IMR-90 (cell line): ENCODE results near the gene ATXN3. TPM values are rescaled to one million over a fixed set of nuclear protein-coding genes. Genes with fewer than 3 reads are reported as not detected.

Experiments
- ATAC-seq: fragments of 200-7000 bp; cut with Tn5 transposase; 2 replicates; pipeline ENCODE4 v1.9.1; 2020; ENCODE audit warnings: low read depth, mild to moderate bottlenecking, moderate library complexity
- BruUV-seq: library from RNA; stranded (reverse); fragments of 400-500 nt; replicated peaks from 2 replicates; lab custom pipeline; 2021; lab: Mats Ljungman, UMichigan
- CTCF ChIA-PET: fragments of 300-600 bp; formaldehyde crosslinking; extraction: SDS; loops from one replicate; lab custom pipeline; 2021; ENCODE audit warnings: antibody characterized with exemption; lab: Yijun Ruan, JAX
- POLR2A ChIA-PET: fragments of 300-600 bp; sonication (Branson Sonifier 250); formaldehyde crosslinking; loops from one replicate; lab custom pipeline; 2022; ENCODE audit warnings: antibody characterized with exemption; ENCODE audit not compliant: unreplicated experiment; lab: Charles Lee
- DNase-seq: peaks from one replicate; pipeline ENCODE4 v3.0.0; 2013
- H2AFZ ChIP-seq: replicated peaks from 2 replicates; pipeline ENCODE3; 2013; ENCODE audit warnings: low read length, mild to moderate bottlenecking; ENCODE audit not compliant: poor library complexity
- H2AK5ac ChIP-seq: 2 replicates; pipeline ENCODE4 v1.6.1; 2013; ENCODE audit warnings: low read depth, low read length, inconsistent platforms
- H2AK9ac ChIP-seq: replicated peaks from 2 replicates; pipeline ENCODE3; 2013; ENCODE audit warnings: mild to moderate bottlenecking, low read depth, low read length, moderate library complexity; ENCODE audit not compliant: poor library complexity
- H2BK120ac ChIP-seq: 2 replicates; pipeline ENCODE4 v1.6.1; 2013; ENCODE audit warnings: low read depth, low read length, inconsistent platforms
- H2BK15ac ChIP-seq: 3 replicates; pipeline ENCODE4 v1.6.1; 2013; ENCODE audit warnings: low read depth, low read length, inconsistent platforms
- H2BK20ac ChIP-seq: 2 replicates; pipeline ENCODE4 v1.6.1; 2013; ENCODE audit warnings: low read depth, mild to moderate bottlenecking, inconsistent platforms, low read length, moderate library complexity
- H2BK5ac ChIP-seq: 2 replicates; pipeline ENCODE4 v1.6.1; 2013; ENCODE audit warnings: mild to moderate bottlenecking, low read depth, low read length, inconsistent platforms; ENCODE audit not compliant: poor library complexity, severe bottlenecking
- H3K14ac ChIP-seq: replicated peaks from 2 replicates; pipeline ENCODE4 v1.6.1; 2013; ENCODE audit warnings: low read depth, low read length, inconsistent platforms
- H3K18ac ChIP-seq: 2 replicates; pipeline ENCODE4 v1.6.1; 2013; ENCODE audit warnings: low read depth, low read length, control low read depth
- H3K23ac ChIP-seq: 2 replicates; pipeline ENCODE4 v1.6.1; 2013; ENCODE audit warnings: low read depth, low read length, inconsistent platforms
- H3K27ac ChIP-seq: 2 replicates; pipeline ENCODE4 v1.5.1; 2013; ENCODE audit warnings: mild to moderate bottlenecking, control low read depth, low read length; ENCODE audit not compliant: insufficient read depth
- H3K27me3 ChIP-seq: 2 replicates; pipeline ENCODE4 v1.6.1; 2013; ENCODE audit warnings: low read length; ENCODE audit not compliant: control insufficient read depth, insufficient read depth
- H3K36me3 ChIP-seq: 2 replicates; pipeline ENCODE4 v1.6.1; 2013; ENCODE audit warnings: low read length, mixed read lengths; ENCODE audit not compliant: control insufficient read depth, insufficient read depth
- H3K4ac ChIP-seq: 2 replicates; pipeline ENCODE4 v1.6.1; 2013; ENCODE audit warnings: low read depth, low read length, inconsistent platforms
- H3K4me1 ChIP-seq: 2 replicates; pipeline ENCODE4 v1.6.1; 2013; ENCODE audit warnings: low read length, mixed read lengths; ENCODE audit not compliant: control insufficient read depth, insufficient read depth
- H3K4me2 ChIP-seq: 2 replicates; pipeline ENCODE4 v1.6.1; 2013; ENCODE audit warnings: low read depth, mild to moderate bottlenecking, control low read depth, low read length, moderate library complexity
- H3K4me3 ChIP-seq: 2 replicates; pipeline ENCODE4 v1.5.1; 2013; ENCODE audit warnings: low read depth, mild to moderate bottlenecking, control low read depth, low read length, moderate library complexity; ENCODE audit not compliant: insufficient read depth
- H3K56ac ChIP-seq: 2 replicates; pipeline ENCODE4 v1.6.1; 2013; ENCODE audit warnings: low read length, inconsistent platforms; ENCODE audit not compliant: insufficient read depth; ENCODE audit errors: extremely low read depth
- H3K79me1 ChIP-seq, 2 experiments: 2 replicates each; pipeline ENCODE4 v1.6.1; 2013; ENCODE audit warnings: low read length in 2 of 2, inconsistent platforms in 1 of 2, low read depth in 1 of 2
- H3K9ac ChIP-seq: 2 replicates; pipeline ENCODE4 v1.6.1; 2013; ENCODE audit warnings: low read depth, low read length, control low read depth
- H3K9me1 ChIP-seq: 2 replicates; pipeline ENCODE4 v1.6.1; 2013; ENCODE audit warnings: low read length, inconsistent platforms; ENCODE audit not compliant: insufficient read depth
- H3K9me3 ChIP-seq: 2 replicates; pipeline ENCODE4 v1.6.1; 2013; ENCODE audit warnings: low read length; ENCODE audit not compliant: control insufficient read depth, insufficient read depth
- H4K20me1 ChIP-seq: 2 replicates; pipeline ENCODE4 v1.6.1; 2013; ENCODE audit warnings: low read length, inconsistent platforms; ENCODE audit not compliant: insufficient read depth
- H4K5ac ChIP-seq: 2 replicates; pipeline ENCODE4 v1.6.1; 2013; ENCODE audit warnings: mild to moderate bottlenecking, low read depth, low read length, control low read depth
- H4K8ac ChIP-seq, 2 experiments: 2 replicates each; pipeline ENCODE4 v1.6.1; 2013; ENCODE audit warnings: low read depth in 2 of 2, low read length in 2 of 2, control low read depth in 1 of 2, inconsistent platforms in 1 of 2
- H4K91ac ChIP-seq: 2 replicates; pipeline ENCODE4 v1.6.1; 2013; ENCODE audit warnings: low read depth, low read length, inconsistent platforms; ENCODE audit not compliant: insufficient read depth
- BHLHE40 ChIP-seq: fragments of 150-350 bp; IDR thresholded peaks from 2 replicates; pipeline ENCODE4 v1.6.1; 2016; ENCODE audit warnings: mild to moderate bottlenecking, low read depth, low read length
- CEBPB ChIP-seq: IDR thresholded peaks from 2 replicates; pipeline ENCODE4 v1.6.1; 2012; ENCODE audit warnings: low read depth, low read length, improper control_type of control experiment
- CHD1 ChIP-seq: IDR thresholded peaks from 2 replicates; pipeline ENCODE4 v1.6.1; 2012; ENCODE audit warnings: low read depth, low read length, improper control_type of control experiment
- ELK1 ChIP-seq: fragments of 150-350 bp; IDR thresholded peaks from 2 replicates; pipeline ENCODE4 v1.6.1; 2016; ENCODE audit warnings: low read depth, mild to moderate bottlenecking, low read length, moderate library complexity, borderline replicate concordance
- FOS ChIP-seq: fragments of 150-350 bp; IDR thresholded peaks from 2 replicates; pipeline ENCODE4 v1.6.1; 2016; ENCODE audit warnings: low read depth, low read length
- MAFK ChIP-seq: IDR thresholded peaks from 2 replicates; pipeline ENCODE4 v1.6.1; 2012; ENCODE audit warnings: low read depth, low read length, improper control_type of control experiment
- MAZ ChIP-seq: IDR thresholded peaks from 2 replicates; pipeline ENCODE4 v1.6.1; 2012; ENCODE audit warnings: low read depth, mild to moderate bottlenecking, low read length, improper control_type of control experiment, moderate library complexity, borderline replicate concordance
- MXI1 ChIP-seq: IDR thresholded peaks from 2 replicates; pipeline ENCODE4 v1.6.1; 2012; ENCODE audit warnings: low read depth, mild to moderate bottlenecking, low read length, moderate library complexity, borderline replicate concordance
- NFE2L2 ChIP-seq: fragments of 150-350 bp; IDR thresholded peaks from 2 replicates; pipeline ENCODE4 v1.6.1; 2016; ENCODE audit warnings: low read depth, mild to moderate bottlenecking, low read length
- POLR2A ChIP-seq: IDR thresholded peaks from 2 replicates; pipeline ENCODE4 v1.6.1; 2012; ENCODE audit warnings: mild to moderate bottlenecking, low read depth, low read length
- RAD21 ChIP-seq: IDR thresholded peaks from 2 replicates; pipeline ENCODE4 v1.6.1; 2012; ENCODE audit warnings: low read length, improper control_type of control experiment
- RCOR1 ChIP-seq: IDR thresholded peaks from 2 replicates; pipeline ENCODE4 v1.6.1; 2012; ENCODE audit warnings: mild to moderate bottlenecking, low read length, improper control_type of control experiment; ENCODE audit not compliant: insufficient replicate concordance
- RFX5 ChIP-seq: IDR thresholded peaks from 2 replicates; pipeline ENCODE4 v1.8.0; 2012; ENCODE audit warnings: low read depth, mild to moderate bottlenecking, low read length, moderate library complexity
- SMC3 ChIP-seq: fragments of 150-350 bp; IDR thresholded peaks from 2 replicates; pipeline ENCODE4 v1.6.1; 2016; ENCODE audit warnings: low read depth, mild to moderate bottlenecking, antibody characterized with exemption, low read length, moderate library complexity
- USF2 ChIP-seq: fragments of 150-350 bp; IDR thresholded peaks from 2 replicates; pipeline ENCODE4 v1.6.1; 2017; ENCODE audit warnings: mild to moderate bottlenecking, antibody characterized with exemption, low read length, low read depth
- WGBS, 2 experiments: methylation state at CpG; one replicate each; pipeline versions ENCODE4 v1.1.5 to v1.1.7; 2013; ENCODE audit warnings: missing lambda C conversion rate in 2 of 2; ENCODE audit not compliant: insufficient read length in 1 of 2; ENCODE audit errors: extremely low coverage in 2 of 2; 5-methylcytosine and 5-hydroxymethylcytosine counted together
- dilution Hi-C: fragments of 300-500 bp; cut with HindIII; formaldehyde crosslinking; loops from one replicate; pipeline ENCODE4 v1.14.3; 2018; ENCODE audit warnings: low sequenced_read_pairs; ENCODE audit not compliant: unreplicated experiment
- in situ Hi-C: fragments of 300-500 bp; cut with MboI; formaldehyde crosslinking; loops from 3 replicates; pipeline ENCODE4 v1.14.3; 2019; ENCODE audit warnings: low sequenced_read_pairs, inconsistent platforms, mixed read lengths
- intact Hi-C: fragments of 100-400 bp; cut with micrococcal nuclease; formaldehyde crosslinking; loops from 2 replicates; pipeline ENCODE4 v1.10.0; 2022
- polyA plus RNA-seq, 3 experiments: library from polyadenylated mRNA; depleted of rRNA; stranded (reverse); fragments of >200 nt; gene quantifications; 2 replicates each; pipeline ENCODE4 v1.2.3, GENCODE V29; 2012; ENCODE audit warnings: low replicate concordance in 1 of 3
- total RNA-seq: library from RNA; depleted of rRNA; stranded (reverse); fragments of >200 nt; gene quantifications from 2 replicates; pipeline ENCODE4 v1.2.3, GENCODE V29; 2012
- TF ChIP-seq, protein P1 (sequence below): conservative IDR thresholded peaks from 2 replicates; pipeline ENCODE4 v1.5.1; 2012; ENCODE audit warnings: mild to moderate bottlenecking, low read depth, low read length, improper control_type of control experiment

The ATXN3 gene
- total and polyA plus RNA-seq, 2 of the 4 experiments (the other 2 are of a cell fraction) = 9.0 to 13.9 TPM

DNA sequence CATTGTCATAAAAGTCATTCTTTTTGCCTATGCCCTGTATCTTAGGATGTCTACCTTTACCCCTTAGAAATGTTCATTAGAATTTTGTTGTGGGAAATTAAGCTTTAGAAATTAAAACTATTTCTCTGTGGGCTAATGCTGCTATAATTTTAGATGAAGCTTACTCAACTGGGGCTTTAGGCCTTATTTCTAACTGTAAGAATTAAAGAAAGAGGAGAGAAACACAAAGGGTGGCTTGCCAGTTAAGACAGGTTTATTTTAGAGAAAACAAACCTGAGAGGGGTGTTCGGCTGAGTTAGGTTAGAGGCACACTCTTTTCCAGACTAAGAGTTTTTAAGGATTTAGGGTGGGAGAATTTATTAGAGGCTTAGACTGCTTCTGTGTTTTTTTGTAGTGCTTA, 72.9 kb downstream of the ATXN3 start:
- in situ Hi-C loops = no loop called here
- Histone ChIP-seq H4K91ac (no peak overlapping the region), H3K4me3 (no peak overlapping the region), H3K4me1 (peaks cover 5% of the 10 kb centered on the region), H2BK15ac (no peak overlapping the region), H4K8ac (no peak overlapping the region), H3K79me1 (peaks cover 5 to 40% of the 10 kb centered on the region in 2 experiments; a peak in 3 of 4 replicates), H2AFZ (no peak overlapping the region), H3K27me3 (no peaks in the 10 kb centered on the region), H3K56ac (no peak overlapping the region), H3K36me3 (peaks cover 15% of the 10 kb centered on the region), H2BK120ac (no peak overlapping the region), H4K5ac (no peak overlapping the region), H3K23ac (no peak overlapping the region), H3K9me3 (no peaks in the 10 kb centered on the region), H3K14ac (no peak overlapping the region), H3K4ac (no peak overlapping the region), H2AK5ac (no peak overlapping the region), H3K9me1 (peaks cover 6% of the 10 kb centered on the region), H3K9ac (no peak overlapping the region), H3K27ac (no peak overlapping the region), H2BK20ac (no peak overlapping the region), H2AK9ac (no peak overlapping the region), H4K20me1 (peaks cover 26% of the 10 kb centered on the region), H2BK5ac (no peak overlapping the region), H3K4me2 (no peak overlapping the region), H3K18ac (no peak overlapping the region)
- TF ChIP-seq SMC3 (no peak), RCOR1 (no peak), USF2 (no peak), MXI1 (no peak), BHLHE40 (no peak), CHD1 (no peak), CEBPB (no peak), RFX5 (no peak), NFE2L2 (no peak), RAD21 (no peak), FOS (no peak), MAZ (no peak), MAFK (no peak), ELK1 (no peak), POLR2A (no peak)
- TF ChIP-seq, protein P1, sequence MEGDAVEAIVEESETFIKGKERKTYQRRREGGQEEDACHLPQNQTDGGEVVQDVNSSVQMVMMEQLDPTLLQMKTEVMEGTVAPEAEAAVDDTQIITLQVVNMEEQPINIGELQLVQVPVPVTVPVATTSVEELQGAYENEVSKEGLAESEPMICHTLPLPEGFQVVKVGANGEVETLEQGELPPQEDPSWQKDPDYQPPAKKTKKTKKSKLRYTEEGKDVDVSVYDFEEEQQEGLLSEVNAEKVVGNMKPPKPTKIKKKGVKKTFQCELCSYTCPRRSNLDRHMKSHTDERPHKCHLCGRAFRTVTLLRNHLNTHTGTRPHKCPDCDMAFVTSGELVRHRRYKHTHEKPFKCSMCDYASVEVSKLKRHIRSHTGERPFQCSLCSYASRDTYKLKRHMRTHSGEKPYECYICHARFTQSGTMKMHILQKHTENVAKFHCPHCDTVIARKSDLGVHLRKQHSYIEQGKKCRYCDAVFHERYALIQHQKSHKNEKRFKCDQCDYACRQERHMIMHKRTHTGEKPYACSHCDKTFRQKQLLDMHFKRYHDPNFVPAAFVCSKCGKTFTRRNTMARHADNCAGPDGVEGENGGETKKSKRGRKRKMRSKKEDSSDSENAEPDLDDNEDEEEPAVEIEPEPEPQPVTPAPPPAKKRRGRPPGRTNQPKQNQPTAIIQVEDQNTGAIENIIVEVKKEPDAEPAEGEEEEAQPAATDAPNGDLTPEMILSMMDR = no peak
- intact Hi-C loops = no loop called here
- CTCF ChIA-PET = no interaction called here
- POLR2A ChIA-PET = no interaction called here
- dilution Hi-C loops = no loop called here
- no TSS peak for BruUV-seq
- WGBS, 2 experiments = 86% methylated on average over 1 of the region's 1 CpG; no CpG with 5 or more reads in 1 of the 2 experiments
- DNase-seq (no peak), ATAC-seq (no peak)
